GM21737 (cell line): ENCODE measurements around the gene BRAT1.
"Not testable (repeated sequence)": the region's sequence is repeated elsewhere in the genome, so short reads cannot be mapped to it uniquely, and the experiment has no call there.

Source experiments
- ATAC-seq: cut with Tn5 transposase; IDR thresholded peaks from one replicate; pipeline ENCODE4 v1.9.1; 2021; ENCODE audit warnings: mild to moderate bottlenecking, moderate library complexity; ENCODE audit not compliant: unreplicated experiment

The BRAT1 gene

DNA sequence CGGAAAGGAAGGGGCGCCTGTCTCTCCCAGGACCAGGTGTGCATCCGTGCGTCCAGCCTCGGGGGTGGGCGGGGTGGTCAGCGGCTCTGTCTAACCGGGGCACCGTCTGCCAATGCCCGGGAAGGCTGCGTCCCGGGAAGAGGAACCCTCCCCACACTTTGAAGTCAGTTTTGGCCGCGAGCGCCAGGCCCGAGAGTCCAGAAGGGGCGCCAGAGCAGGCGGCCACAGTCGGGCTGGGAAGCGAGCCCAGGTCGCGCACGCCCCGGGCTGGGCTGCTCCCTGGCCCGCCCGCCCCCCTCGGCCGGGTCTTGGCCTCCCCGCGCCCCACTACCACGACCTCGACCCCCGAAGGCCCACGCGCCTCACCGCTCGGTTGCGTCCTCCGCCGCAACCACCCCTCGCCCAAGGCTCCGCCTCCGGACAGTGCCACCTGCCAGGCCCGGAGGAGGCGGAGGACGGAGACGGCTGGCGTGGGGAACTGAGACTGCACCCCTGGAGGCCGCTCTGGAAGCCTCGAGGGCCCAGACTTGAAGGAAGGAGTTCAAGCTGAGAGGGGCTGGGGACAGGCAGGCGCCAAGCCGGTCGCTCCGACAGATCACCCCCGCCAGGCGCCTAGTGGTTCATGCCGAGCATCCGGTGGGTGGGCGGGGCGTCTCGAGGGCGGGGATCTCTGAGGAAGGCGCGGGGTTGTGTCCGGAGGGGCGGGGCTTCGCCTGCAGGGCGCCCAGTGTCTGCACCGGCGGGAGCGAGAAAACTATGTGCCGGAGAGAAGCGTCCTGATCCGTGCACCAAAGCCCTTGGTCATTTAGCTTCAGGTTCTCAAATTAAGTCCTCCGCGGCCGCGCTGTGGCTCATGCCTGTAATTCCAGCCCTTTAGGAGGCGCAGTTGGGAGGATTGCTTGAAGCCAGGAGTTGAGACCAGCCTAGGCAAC lies at the start of gene BRAT1:
Gene BRAT1 (minus strand): TSS at position 404 of the 932 bp plus-strand sequence. CDS start 1,093 bp downstream, outside the sequence.
- peak; percentile 59 for ATAC-seq

DNA sequence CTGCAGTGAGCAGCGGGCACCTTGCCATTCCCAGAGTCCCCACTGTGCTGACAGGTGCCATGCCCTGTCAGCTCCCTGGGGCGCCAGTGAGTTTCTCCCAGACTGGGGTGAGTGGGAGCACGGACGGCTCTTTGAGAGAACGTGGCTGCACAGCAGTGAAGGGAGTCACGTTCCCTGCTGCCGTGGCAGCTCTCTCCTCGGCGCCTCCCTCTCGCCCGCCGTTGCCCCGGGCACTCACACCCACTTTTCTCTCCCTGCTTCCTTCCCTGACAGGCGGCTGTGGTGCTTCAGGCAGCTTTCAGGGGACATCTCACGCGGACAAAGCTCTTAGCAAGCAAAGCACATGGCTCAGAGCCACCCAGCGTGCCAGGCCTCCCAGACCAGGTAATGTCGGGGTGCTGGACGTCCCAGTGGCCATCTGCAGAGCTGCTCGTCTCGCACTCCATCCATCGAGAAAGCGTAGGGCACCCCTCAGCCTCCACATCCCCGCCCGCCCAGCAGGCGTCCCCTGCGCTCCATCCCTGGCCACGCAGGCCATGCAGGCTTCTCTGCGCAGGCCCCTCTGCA lies 49.4 kb upstream of the BRAT1 start:
- ATAC-seq, result no peak

DNA sequence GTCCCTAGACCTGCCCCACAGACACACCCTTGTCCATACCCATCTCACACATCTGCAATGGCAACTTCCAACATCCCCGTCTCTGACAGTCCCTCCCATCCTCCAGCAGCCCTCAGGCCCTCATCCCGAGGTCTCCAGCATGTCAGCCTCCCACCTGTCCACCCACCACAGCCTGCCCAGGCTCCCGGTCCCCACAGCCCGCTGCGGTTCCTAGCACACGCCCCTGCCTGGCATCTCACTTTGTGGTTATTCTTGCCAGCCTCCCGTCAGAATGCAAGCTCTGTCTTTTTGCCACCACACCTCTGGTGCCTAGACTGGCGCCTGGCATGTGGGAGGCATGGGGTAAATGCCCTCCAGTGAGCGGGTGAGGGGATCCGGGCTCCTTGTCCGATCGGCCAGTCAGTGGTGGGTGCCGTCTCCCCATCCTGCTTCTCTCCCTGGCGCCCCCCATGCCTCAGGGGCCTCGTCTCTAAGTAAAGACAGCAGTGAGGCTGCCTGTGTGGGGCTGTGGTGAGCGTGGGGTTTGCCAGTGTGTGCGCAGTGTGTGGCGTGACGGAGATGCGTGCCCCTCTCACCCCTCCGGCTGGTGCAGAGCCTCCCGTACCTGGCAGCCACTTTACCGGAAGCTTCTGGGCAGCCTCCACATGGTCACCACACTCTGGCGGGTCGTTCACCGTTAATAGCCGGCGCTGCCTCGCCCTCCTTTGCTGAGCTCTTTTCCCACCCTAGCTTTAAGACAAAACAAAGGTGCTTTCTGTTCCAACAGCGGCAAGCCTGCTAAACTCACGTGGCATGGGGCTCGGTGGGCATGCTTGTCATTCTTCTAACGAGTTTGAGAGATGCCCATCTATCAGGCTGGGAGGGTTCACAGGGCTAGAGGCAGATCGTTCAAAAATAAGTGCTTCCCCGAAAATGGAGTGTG lies 48.0 kb upstream of the BRAT1 start:
- ATAC-seq, result no peak

DNA sequence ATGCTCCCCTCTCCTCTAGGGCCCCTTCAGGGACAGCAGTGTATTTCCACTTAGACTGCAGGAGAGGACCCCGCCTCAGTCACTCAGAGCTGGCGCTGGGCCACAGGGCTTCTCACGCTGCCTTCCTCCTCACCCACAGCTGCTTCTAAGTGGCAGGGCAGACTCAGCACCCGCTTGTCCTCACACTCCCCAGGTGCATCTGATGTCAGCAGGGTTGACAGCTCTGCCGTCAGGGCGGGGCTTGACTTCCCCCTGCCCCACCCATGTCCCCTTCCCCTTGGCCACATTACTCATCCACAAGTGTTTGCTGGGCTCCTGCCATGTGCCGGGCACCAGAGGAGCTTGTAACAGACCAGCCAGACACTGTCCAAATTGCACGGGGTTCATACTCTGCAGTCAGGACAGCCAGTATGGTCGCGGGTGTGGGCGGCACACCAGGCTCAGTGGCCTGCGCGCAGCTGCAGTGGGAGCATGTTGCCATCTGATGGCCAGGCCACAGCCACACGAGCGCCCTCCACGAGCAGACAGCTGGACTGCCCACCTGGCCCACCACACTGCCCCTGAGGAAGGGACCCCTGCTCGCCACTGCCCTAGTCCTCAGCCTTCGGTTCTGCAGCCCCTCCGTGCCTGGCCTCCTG lies 47.2 kb upstream of the BRAT1 start:
- no peak for ATAC-seq

DNA sequence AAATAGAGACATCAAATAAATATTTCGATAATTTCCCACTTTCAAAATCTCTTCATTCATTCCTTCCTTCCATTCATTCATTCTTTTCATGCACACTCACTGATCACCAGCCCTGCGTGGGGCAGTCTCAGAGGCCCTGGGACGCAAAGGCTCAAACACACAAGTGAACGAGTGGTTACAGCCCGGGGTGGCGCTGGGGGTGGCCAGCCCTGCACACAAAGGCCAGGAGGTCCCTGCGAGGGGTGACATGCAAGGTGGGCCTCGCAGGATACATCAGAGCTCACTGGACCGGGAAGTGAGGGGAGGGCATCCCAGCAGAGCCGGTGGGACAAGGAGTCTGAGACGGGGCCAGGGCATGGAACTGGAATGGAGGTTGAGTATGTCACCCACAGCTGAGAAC lies 46.6 kb upstream of the BRAT1 start:
- no peak for ATAC-seq

DNA sequence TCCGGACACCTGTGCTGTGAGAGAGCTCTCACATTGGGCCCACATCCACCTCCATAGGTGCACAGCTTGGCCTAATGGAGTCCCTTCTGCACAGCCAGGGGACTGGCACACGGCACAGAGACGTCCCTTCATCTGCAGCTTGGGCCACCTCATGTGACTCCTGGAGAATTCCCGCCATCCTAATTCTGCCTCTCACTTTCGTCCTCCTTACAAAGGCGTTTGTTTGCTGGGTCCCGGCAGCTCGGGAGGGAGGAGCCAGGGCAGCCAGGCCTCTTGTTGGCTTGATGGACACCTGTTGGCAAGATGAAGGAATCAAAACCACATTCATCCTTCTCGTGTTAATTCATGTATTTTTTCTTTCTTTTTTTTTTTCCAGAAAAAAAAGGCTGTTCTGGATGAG lies 45.7 kb upstream of the BRAT1 start:
- no peak for ATAC-seq

DNA sequence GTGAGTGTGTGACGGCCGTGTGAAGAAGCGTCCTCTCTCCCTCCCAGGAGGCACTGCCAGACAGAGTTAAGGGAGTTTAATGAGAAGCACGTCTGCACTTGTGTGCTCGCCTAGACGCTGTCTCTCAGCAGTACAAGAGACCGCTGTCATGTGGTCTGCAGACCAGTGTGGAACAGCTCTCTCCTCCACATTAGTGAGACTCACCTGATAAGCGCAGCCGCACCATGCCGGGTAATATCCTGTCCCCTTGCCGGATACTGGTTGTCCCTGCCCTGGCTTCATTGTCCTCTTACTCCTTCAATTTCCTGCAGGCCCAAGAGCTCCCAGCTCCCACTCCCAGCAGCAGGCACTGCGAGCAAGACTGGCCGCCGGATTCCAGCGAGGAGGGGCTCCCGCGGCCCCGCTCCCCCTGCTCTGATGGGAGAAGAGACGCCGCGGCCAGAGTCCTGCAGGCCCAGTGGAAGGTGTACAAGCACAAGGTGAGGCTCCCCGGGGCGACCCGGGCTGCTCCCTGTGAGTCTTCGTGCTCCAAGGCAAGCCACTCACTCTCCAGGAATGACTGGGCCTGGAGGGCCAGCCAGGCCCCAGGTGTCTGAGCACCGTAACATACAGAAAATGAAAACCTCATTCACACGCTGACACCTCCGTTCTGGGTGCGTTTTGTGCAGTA lies 43.0 kb upstream of the BRAT1 start:
- ATAC-seq, result no peak

DNA sequence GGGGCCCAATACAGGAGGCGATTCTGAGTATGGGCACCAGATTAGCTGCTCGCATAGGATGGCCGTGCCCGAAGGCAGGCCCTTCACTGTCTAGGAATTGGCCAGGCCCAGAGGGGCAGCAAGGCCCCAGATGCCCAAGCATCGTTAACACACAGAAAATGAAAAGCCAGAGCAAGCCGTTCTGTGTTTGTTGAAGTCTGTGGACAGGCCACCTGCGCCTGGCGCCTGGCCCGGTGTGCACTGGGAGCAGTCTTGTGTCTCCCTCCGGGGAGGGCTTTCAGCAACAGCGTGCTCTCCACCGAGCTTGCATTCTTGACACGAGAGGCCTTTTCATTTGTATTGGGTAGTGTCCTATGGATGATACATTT lies 41.9 kb upstream of the BRAT1 start:
- no peak for ATAC-seq

DNA sequence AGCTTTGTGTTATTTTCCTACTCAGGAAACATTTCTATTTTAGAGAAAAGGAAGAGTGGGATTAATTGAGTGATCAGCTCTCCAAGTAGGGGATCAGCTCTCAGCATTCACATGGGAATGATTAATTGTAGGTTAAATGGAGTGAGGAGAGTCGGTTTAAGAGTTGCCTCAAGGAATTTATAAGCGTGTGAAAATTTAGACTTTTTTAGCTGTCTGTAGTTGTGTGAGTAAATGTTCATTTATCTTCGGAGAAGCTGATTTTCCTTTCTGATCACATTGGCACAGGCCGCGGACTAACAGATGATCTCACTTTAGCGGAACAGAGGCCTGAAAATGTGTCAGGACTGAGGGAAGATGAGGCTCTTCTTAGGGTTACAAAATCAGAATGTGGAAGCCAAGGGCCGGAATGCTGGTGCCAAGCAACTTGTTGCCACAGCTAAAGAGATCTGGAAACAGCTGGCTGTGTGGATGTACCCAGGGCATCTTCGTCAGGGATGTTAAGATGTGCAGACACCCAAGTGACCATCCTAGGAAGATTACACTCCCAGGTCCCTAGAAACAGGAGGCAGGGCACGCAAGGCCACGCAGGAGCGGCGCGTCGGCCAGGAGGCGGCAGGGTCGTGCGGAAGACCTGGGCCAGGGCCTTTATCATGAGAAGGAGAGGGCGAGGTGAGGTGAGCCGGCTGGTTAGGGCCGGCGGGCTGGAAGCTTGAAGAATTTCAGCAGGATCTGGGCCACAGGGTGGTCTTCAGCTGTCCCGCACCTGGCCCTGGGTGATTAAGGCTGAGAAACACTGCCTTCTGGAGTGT lies 41.3 kb upstream of the BRAT1 start:
- ATAC-seq, result no peak

DNA sequence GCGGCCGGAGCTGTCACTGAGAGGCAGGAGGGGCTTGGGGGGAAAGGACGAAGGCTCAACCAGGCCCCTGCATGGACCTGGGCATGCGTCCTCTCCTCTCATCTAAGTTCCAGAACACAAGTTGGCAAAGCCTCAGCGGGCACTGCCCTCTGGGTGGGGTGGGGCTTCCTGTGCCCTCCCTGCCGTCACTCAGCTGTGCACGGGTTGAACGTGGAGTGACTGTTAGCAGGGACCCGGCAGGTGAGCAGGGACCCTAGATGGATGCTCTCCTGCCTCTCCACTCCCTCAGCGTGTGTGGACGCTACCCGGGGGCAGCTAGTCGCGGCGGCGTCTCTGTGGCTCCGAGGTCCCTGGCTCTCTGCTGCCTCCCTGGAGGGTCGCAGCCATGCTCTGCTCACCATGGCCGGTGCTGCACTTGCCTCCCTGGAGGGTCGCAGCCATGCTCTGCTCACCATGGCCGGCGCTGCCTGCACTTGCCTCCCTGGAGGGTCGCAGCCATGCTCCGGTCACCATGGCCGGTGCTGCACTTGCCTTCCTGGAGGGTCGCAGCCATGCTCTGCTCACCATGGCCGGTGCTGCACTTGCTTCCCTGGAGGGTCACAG lies 40.0 kb upstream of the BRAT1 start:
- ATAC-seq, result no peak

DNA sequence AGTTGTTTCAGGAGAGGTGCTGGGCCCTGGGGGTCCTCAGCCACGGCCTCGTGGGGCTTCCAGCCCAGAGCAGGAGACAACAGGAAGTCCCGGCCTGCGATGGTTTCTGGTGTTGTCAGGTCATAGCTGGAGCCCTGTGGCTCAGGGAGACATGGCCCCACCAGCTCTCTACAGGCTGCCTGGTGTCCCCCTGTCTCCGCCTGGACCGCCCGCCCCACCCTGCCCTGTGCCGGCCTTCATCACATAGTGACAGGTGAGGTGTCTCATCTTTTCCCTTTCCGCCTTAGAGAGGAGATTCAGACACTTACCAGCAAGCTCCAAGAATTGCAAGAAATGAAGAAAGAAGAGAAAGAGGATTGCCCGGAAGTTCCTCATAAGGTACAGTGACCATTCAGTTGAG lies 39.3 kb upstream of the BRAT1 start:
- no peak for ATAC-seq

DNA sequence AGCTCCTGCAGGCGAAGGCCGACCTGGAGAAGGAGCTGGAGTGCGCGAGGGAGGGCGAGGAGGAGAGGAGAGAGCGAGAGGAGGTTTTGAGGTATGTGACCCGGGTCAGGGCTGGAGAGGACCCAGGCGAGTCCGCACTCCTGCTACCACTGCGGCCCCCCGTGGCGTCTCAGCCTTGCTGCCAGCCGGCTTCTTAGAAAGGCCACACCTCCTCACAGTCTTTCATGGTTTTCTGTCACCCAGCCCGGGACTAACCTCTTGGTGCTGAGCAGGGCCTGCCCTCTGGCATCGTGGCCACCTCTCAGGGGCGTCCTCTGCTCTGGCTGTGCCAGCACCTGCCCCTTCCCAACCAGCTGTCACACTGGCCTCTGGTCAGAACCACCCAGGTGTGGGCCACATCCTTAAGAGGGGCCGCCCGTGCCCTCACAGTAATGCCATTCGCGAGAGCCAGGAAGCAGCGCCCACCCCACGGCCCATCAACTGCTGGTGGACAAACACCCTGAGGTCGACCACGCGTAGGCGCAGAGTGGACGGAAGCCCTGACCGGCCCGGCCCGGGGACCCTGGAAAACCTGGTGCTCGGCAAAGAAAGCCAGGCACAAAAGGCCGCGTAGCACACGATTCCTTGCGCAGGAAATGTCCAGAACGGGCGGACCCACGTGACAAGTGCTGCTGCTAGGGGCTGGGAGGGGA lies 37.9 kb upstream of the BRAT1 start:
- ATAC-seq, result no peak

DNA sequence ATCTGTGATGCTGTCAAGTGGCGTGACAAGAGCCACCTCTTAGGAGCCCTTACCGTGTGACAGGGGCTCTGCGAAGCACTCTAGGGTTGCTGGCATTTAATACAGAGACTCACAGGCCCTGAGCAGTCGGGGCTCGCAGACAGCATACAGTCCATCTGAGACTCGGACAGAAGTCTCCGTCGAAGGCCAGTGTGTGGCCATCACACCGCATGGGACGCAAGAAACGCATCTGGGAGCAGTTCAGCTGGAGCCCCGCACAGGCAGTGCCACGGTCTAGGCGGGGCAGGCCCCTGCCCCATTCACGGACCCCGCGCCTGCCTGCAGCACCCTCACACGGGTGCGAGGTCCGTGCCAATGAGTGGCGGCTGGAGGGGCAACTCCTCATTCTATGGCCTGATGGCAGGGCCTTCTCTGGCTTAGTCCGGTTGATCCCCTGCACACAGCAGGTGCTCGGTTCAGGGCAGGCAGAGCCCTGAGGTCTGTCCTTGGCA lies 37.1 kb upstream of the BRAT1 start:
- ATAC-seq, result no peak

DNA sequence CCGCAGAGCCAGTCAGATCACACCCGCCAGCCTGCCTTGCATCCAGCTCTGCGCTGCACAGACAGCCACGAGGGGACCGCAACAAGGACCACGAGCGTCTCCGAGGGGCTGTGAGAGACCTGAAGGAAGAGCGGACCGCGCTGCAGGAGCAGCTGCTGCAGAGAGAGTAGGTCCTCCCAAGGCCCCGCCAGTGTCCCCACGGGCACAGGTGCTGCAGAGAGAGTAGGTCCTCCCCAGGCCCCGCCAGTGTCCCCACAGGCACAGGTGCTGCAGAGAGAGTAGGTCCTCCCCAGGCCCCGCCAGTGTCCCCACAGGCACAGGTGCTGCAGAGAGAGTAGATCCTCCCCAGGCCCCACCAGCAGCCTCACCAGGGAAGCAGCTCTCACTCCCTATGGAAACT lies 34.6 kb upstream of the BRAT1 start:
- not testable (repeated sequence) for ATAC-seq

DNA sequence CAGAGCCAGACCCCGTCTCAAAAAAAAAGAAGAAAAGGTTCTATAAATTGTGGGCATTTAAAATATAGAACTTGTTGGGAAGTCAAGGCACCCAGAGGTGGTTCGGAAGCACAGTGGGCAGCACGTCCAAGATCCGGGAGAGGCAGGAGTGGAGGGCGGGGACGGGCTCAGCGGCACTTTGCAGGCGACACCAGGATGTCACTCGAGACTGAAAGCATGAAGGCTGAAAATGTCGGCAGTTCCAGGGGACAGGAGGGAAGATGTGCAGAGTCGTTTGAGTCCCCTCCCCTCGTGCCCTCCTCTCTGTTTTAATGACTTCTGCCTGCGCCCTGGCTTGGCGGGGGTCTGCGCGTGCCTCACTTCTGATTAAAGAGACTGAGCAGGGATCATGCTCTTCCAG lies 34.0 kb upstream of the BRAT1 start:
- no peak for ATAC-seq

DNA sequence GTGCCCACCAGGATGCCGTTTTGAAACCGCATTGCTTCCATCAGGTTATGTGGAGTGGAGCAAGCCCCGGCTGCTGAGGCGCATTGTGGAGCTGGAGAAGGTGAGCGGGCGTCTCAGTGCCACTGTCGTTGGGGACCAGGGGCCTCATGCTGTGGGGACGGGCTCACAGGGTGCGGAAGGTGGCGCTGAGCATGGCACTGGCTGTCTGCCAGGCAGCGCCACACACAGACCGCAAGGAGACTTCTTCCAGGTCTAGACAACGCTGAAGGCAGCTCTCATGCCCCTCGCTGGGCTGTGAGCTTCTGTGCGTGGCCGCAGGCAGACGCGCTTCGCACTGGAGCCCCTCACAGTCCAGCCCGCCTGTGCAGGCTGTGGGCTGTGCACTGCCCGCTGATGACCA lies 32.5 kb upstream of the BRAT1 start:
- ATAC-seq, result no peak

DNA sequence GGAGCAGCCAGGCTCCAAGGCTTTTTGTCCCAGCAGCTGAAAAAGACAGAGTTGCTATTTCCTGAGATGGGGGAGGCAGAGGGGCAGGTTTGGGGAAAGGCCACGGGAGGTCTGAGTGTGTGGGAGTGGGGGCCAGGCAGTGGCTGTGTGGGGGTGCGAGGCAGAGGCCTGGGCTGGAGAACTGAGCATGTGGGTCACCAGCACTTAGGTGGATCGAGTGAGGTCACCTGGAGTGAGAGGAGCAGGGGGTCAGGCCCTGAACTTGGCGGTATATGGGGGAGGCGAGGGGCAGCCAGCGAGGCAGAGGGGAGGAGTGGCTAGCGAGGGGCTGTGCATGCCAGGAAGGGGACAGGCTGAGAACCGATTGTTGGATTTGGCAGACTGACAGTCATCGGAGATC lies 31.8 kb upstream of the BRAT1 start:
- ATAC-seq, result no peak

DNA sequence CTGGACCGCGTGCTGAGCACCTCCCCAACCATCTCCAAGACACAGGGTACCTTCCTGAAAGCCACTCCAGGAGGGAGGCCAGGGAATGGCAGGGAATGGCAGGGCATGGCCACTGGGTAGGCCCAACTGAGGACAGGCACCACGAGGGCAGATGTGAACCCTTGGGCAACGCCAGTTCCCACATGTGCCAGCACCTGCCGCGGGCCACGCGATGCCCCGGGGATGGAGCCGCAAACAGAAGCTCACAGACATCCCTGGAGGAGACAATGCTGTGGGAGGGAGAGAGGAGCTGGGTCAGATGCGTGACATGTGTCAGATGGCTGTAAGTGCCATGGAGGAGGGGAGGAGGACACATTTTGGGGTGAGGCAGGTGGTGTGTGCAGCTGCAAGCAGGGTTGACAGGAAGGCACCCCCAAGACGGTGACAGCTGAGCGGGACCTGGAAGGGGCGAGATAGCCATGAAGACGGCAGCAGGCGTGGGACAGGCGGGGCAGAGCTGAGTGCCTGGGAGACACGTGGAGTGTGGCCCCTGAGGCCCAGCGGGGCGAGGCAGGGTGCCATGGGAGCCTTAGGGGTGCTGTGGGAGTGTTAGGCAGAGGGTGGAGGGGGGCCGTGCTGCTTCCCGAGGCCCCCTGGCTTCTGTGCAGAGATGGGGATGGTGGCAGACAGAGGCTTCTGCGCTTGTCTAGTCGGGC lies 31.1 kb upstream of the BRAT1 start:
- no peak for ATAC-seq
